Measurements from ENCODE around the gene NUDT14. TPM values are rescaled to one million over a fixed set of nuclear protein-coding genes. Genes with fewer than 3 reads are reported as not detected.

The NUDT14 gene
- 11.5 TPM for total RNA-seq

GRCh38 chr14:105180592-105181548 is at the start of gene NUDT14:
TSS of gene NUDT14 (minus strand) at chr14:105181312. CDS start at chr14:105181209, 103 bp downstream.
- DNase-seq: peak; percentile 74

GRCh38 chr14:105229099-105229655 is 48.1 kb upstream of the NUDT14 start:
- no peak for DNase-seq

GRCh38 chr14:105228562-105228961 is 47.5 kb upstream of the NUDT14 start:
- DNase-seq: no peak

DNA sequence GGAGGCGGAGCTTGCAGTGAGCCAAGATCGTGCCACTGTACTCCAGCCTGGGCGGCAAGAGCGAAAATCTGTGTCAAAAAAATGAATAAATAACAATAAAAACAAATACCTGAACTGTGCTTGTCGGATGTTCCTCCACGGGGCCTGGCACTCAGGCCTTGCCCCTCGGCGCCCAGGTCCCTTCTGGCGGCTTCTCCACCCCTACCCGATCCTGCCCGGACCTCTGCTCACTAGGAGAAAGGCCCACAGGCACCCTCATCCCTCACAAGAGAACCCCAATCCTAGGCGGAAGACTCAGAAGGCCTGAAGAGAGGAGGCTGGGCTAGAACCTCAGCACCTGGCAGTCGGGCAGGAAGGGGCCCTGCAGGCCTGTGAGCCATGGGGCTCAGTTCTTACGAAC is 46.2 kb upstream of the NUDT14 start:
- DNase-seq: no peak

DNA sequence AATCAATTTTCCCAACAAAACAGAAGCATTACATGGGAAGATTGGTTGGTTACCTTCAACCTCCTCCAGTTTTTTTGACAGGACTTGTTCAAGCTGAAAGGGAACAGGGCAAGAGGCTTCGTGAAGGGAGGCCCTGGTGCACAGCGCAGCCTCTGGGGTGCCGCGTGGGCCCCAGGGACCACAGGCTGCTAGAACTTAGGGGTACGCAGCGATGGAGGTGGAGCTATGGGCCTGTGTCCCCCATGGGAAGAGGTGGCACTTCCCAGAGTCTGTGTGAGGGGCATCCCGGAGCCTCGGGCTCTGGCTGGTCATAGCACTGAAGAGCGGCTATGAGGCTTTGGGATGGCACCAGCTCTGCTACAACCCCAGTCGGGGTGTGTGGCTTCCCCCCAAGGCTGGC is 45.1 kb upstream of the NUDT14 start:
- no peak for DNase-seq

DNA sequence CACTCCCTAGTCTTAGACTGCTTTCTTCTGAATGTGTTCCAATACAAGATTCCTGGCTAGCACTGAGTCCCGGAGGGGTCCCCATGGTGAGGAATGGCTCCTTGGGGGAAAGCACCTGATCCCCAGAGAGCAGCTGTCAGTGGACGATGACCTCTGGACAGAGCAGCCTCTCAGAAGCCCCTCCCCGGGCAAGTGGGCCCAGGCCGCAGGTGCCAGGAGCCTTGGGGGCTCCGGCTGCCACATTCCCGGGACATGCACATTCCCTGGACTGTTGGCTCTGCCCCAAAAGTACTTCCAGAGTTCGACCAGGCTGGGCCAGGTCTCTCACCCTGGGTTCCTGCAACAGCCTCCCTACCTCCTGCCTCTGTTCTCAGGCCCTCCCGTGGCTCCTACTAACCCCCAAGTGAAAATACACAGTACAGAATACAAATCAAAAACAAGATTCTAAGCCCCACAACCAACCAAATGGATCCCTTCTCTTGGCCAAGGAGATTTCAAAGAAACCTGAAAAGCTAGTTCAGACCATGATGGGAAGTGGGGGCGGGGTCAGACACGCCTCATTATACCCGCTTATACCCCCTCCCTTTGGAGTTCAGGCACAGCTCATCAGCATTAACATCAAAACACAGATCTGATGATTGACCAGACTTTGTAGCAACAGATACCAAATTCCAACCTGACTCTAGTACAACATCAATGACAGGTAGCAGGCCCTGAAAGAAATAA is 43.9 kb upstream of the NUDT14 start:
- DNase-seq: peak; percentile 21

DNA sequence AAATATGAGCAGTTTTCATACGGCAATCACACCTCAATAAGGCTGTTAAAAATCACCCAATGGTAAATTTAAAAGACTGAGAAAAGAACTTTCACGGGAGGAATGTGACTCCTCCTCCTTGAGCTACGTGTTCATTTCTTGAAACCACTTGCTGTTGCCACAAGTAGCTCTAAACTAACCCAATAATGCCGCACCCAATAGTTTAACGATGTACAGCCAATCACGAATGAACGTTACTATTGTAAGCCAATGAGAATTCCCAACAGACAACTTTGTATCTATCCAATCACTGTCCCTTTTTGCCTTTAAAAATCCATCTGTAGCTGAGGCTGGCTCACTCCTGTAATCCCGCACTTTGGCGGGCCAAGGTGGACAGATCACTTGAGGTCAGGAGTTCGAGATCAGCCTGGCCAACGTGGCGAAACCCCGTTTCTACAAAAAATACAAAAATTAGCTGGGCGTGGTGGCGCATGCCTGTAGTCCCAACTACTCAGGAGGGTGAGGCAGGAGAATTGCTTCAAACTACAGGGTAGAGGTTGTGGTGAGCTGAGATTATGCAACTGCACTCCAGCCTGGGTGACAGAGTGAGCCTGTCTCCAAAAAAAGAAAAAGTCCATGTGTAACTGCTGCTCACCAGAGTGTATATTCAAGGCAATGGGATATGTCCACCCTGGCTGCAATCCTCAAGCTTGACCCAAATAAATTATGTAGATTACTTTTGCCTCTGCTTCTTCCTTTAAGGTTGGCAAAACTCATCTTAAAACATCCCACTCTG is 42.8 kb upstream of the NUDT14 start:
- no peak for DNase-seq

GRCh38 chr14:105223260-105223659 is 42.1 kb upstream of the NUDT14 start:
- DNase-seq: no peak

DNA sequence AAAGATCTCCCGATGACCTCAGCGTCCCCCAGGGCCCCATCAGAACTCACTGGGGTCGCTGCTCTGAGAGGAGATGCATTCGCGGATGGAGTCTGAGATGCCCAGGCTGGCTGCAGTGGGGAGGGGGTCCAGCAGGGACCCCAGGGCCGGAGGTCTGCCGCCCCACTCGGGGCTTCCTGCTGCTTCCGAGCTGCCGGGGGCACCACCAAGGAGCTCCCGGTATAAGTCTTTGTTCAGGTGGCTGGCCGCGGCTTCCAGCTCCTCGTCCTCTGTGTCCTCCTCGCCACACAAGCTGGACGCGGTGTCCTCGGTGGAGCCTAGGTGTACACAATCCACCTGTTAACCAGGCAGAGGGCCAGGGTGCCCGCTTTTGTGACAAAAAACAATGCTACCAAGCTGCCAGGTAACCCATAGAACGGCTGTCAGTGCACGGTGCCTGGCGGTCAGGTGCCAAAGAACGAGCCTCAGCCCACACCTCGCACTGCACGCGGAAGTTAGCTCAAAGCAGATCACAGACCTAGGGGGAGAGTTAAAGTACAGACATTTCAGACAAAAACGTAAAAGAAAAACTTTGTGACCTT is 40.6 kb upstream of the NUDT14 start:
- DNase-seq: no peak

GRCh38 chr14:105220699-105221597 is 39.8 kb upstream of the NUDT14 start:
- no peak for DNase-seq

DNA sequence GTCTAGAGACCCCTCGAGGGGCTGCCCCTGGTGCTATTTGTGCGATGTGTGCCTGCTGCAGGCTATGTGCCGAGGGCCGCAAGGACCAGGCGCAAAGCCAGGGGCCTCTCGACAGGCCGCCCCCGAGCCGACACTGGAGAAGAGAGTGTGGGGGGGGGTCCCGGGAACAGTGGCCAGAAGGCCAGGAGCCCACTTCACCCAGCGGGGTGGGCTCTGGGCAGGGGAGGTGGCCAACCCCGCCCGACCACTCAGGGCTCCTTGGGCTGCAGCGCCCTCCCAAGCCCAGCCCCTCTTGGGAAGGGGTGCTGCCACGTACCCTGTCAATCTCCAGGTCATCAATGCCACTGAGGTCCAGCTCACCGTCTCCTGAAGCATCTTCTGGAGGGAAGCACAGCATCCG is 38.6 kb upstream of the NUDT14 start:
- no peak for DNase-seq

DNA sequence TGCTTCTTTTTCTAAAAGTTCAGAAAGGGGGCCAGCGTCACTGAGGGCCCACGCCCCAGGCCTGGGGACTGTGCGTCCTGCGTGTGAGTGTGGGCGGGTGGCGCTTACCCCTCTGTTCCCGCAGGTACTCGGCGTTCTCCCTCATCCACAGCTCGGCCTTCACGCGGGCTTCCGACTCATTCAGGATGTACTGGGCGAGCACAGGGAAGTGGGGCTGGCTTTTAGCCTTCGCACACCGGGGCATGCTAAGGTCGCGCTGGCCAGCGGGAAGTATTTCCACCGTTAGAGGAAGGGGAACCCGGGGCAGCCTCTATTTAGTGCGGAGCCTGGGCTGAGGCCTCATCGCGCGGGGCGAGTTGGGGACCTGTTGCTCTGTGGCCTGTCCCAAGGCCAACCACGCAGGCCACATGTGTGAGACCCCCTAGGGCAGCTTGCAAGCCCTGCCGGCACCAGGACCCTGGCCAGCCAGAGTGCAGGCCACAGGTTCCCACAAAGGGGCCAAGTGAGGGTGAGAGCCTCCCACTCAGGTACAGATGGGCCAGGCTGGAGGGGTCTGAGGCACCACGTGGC is 38.0 kb upstream of the NUDT14 start:
- DNase-seq: no peak

- DNase-seq: no peak
Measured at GRCh38 chr14:105218611-105219010, 37.5 kb upstream of the NUDT14 start.

DNA sequence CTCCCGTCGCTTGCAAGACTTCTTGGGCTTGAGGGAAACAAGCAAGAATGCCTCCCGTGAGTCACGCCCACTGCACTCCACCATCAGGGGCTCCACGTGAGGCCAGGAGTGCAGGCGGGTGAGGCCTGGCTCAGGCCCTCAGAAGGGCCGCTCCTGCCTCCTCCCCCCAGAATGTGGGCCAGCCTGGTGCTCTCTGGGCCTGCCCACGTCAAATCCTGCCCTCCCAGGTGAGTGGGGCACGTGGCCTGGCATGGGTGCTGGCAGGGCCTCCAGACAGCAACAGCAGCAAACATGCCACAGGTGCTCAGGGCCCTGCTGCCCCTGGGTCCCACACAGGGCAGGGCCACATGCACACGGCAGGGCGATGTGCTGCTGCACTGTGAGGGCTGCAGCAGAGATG is 36.7 kb upstream of the NUDT14 start:
- DNase-seq: no peak

GRCh38 chr14:105216490-105217247 is 35.6 kb upstream of the NUDT14 start:
- no peak for DNase-seq

- no peak for DNase-seq
Measured at GRCh38 chr14:105215602-105216001, 34.5 kb upstream of the NUDT14 start.

DNA sequence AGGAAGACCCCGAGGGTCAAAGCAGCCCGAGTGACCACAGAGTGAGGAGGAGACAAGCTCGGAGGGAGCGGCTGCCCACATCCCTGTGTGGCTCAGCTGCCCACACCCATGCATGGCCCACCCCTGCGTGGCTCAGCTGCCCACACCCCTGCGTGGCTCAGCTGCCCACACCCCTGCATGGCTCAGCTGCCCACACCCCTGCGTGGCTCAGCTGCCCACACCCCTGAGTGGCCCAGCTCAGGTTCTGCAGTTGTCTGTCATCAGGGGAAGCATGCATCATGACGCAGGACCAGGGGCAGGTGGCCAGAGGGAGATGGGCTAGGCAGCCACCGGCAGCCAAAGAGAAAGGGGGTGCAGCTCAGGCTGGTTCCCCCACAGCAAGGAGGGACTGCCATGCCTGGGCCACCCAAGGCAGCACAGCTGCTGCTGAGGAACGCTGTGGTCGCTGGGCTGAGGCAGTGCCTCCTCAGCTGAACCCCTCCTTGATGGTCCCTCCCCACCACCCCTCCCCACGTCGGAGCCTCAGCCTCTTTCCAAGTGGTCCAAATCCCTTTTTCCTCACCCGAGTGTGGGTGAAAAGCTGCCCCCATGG is 33.3 kb upstream of the NUDT14 start:
- DNase-seq: peak; percentile 22

GRCh38 chr14:105213361-105213760 is 32.2 kb upstream of the NUDT14 start:
- peak; percentile 11 for DNase-seq
